IMR-90 (cell line): Measurements from ENCODE around the gene DESI1. TPM values are rescaled to one million over a fixed set of nuclear protein-coding genes. Genes with fewer than 3 reads are reported as not detected.
"Not testable (repeated sequence)": the region's sequence is repeated elsewhere in the genome, so short reads cannot be mapped to it uniquely, and the experiment has no call there.

Source experiments
- ATAC-seq: fragments of 200-7000 bp; cut with Tn5 transposase; 2 replicates; pipeline ENCODE4 v1.9.1; 2020; ENCODE audit warnings: low read depth, mild to moderate bottlenecking, moderate library complexity
- BruUV-seq: library from RNA; stranded (reverse); fragments of 400-500 nt; replicated peaks from 2 replicates; lab custom pipeline; 2021; lab: Mats Ljungman, UMichigan
- CTCF ChIA-PET: fragments of 300-600 bp; formaldehyde crosslinking; extraction: SDS; loops from one replicate; lab custom pipeline; 2021; ENCODE audit warnings: antibody characterized with exemption; lab: Yijun Ruan, JAX
- POLR2A ChIA-PET: fragments of 300-600 bp; sonication (Branson Sonifier 250); formaldehyde crosslinking; loops from one replicate; lab custom pipeline; 2022; ENCODE audit warnings: antibody characterized with exemption; ENCODE audit not compliant: unreplicated experiment; lab: Charles Lee
- DNase-seq: peaks from one replicate; pipeline ENCODE4 v3.0.0; 2013
- H2AFZ ChIP-seq: replicated peaks from 2 replicates; pipeline ENCODE3; 2013; ENCODE audit warnings: low read length, mild to moderate bottlenecking; ENCODE audit not compliant: poor library complexity
- H2AK5ac ChIP-seq: 2 replicates; pipeline ENCODE4 v1.6.1; 2013; ENCODE audit warnings: low read depth, low read length, inconsistent platforms
- H2AK9ac ChIP-seq: replicated peaks from 2 replicates; pipeline ENCODE3; 2013; ENCODE audit warnings: mild to moderate bottlenecking, low read depth, low read length, moderate library complexity; ENCODE audit not compliant: poor library complexity
- H2BK120ac ChIP-seq: 2 replicates; pipeline ENCODE4 v1.6.1; 2013; ENCODE audit warnings: low read depth, low read length, inconsistent platforms
- H2BK15ac ChIP-seq: 3 replicates; pipeline ENCODE4 v1.6.1; 2013; ENCODE audit warnings: low read depth, low read length, inconsistent platforms
- H2BK20ac ChIP-seq: 2 replicates; pipeline ENCODE4 v1.6.1; 2013; ENCODE audit warnings: low read depth, mild to moderate bottlenecking, inconsistent platforms, low read length, moderate library complexity
- H2BK5ac ChIP-seq: 2 replicates; pipeline ENCODE4 v1.6.1; 2013; ENCODE audit warnings: mild to moderate bottlenecking, low read depth, low read length, inconsistent platforms; ENCODE audit not compliant: poor library complexity, severe bottlenecking
- H3K14ac ChIP-seq: replicated peaks from 2 replicates; pipeline ENCODE4 v1.6.1; 2013; ENCODE audit warnings: low read depth, low read length, inconsistent platforms
- H3K18ac ChIP-seq: 2 replicates; pipeline ENCODE4 v1.6.1; 2013; ENCODE audit warnings: low read depth, low read length, control low read depth
- H3K23ac ChIP-seq: 2 replicates; pipeline ENCODE4 v1.6.1; 2013; ENCODE audit warnings: low read depth, low read length, inconsistent platforms
- H3K27ac ChIP-seq: 2 replicates; pipeline ENCODE4 v1.5.1; 2013; ENCODE audit warnings: mild to moderate bottlenecking, control low read depth, low read length; ENCODE audit not compliant: insufficient read depth
- H3K27me3 ChIP-seq: 2 replicates; pipeline ENCODE4 v1.6.1; 2013; ENCODE audit warnings: low read length; ENCODE audit not compliant: control insufficient read depth, insufficient read depth
- H3K36me3 ChIP-seq: 2 replicates; pipeline ENCODE4 v1.6.1; 2013; ENCODE audit warnings: low read length, mixed read lengths; ENCODE audit not compliant: control insufficient read depth, insufficient read depth
- H3K4ac ChIP-seq: 2 replicates; pipeline ENCODE4 v1.6.1; 2013; ENCODE audit warnings: low read depth, low read length, inconsistent platforms
- H3K4me1 ChIP-seq: 2 replicates; pipeline ENCODE4 v1.6.1; 2013; ENCODE audit warnings: low read length, mixed read lengths; ENCODE audit not compliant: control insufficient read depth, insufficient read depth
- H3K4me2 ChIP-seq: 2 replicates; pipeline ENCODE4 v1.6.1; 2013; ENCODE audit warnings: low read depth, mild to moderate bottlenecking, control low read depth, low read length, moderate library complexity
- H3K4me3 ChIP-seq: 2 replicates; pipeline ENCODE4 v1.5.1; 2013; ENCODE audit warnings: low read depth, mild to moderate bottlenecking, control low read depth, low read length, moderate library complexity; ENCODE audit not compliant: insufficient read depth
- H3K56ac ChIP-seq: 2 replicates; pipeline ENCODE4 v1.6.1; 2013; ENCODE audit warnings: low read length, inconsistent platforms; ENCODE audit not compliant: insufficient read depth; ENCODE audit errors: extremely low read depth
- H3K79me1 ChIP-seq, 2 experiments: 2 replicates each; pipeline ENCODE4 v1.6.1; 2013; ENCODE audit warnings: low read length in 2 of 2, inconsistent platforms in 1 of 2, low read depth in 1 of 2
- H3K9ac ChIP-seq: 2 replicates; pipeline ENCODE4 v1.6.1; 2013; ENCODE audit warnings: low read depth, low read length, control low read depth
- H3K9me1 ChIP-seq: 2 replicates; pipeline ENCODE4 v1.6.1; 2013; ENCODE audit warnings: low read length, inconsistent platforms; ENCODE audit not compliant: insufficient read depth
- H3K9me3 ChIP-seq: 2 replicates; pipeline ENCODE4 v1.6.1; 2013; ENCODE audit warnings: low read length; ENCODE audit not compliant: control insufficient read depth, insufficient read depth
- H4K20me1 ChIP-seq: 2 replicates; pipeline ENCODE4 v1.6.1; 2013; ENCODE audit warnings: low read length, inconsistent platforms; ENCODE audit not compliant: insufficient read depth
- H4K5ac ChIP-seq: 2 replicates; pipeline ENCODE4 v1.6.1; 2013; ENCODE audit warnings: mild to moderate bottlenecking, low read depth, low read length, control low read depth
- H4K8ac ChIP-seq, 2 experiments: 2 replicates each; pipeline ENCODE4 v1.6.1; 2013; ENCODE audit warnings: low read depth in 2 of 2, low read length in 2 of 2, control low read depth in 1 of 2, inconsistent platforms in 1 of 2
- H4K91ac ChIP-seq: 2 replicates; pipeline ENCODE4 v1.6.1; 2013; ENCODE audit warnings: low read depth, low read length, inconsistent platforms; ENCODE audit not compliant: insufficient read depth
- WGBS, 2 experiments: methylation state at CpG; one replicate each; pipeline versions ENCODE4 v1.1.5 to v1.1.7; 2013; ENCODE audit warnings: missing lambda C conversion rate in 2 of 2; ENCODE audit not compliant: insufficient read length in 1 of 2; ENCODE audit errors: extremely low coverage in 2 of 2; 5-methylcytosine and 5-hydroxymethylcytosine counted together
- dilution Hi-C: fragments of 300-500 bp; cut with HindIII; formaldehyde crosslinking; loops from one replicate; pipeline ENCODE4 v1.14.3; 2018; ENCODE audit warnings: low sequenced_read_pairs; ENCODE audit not compliant: unreplicated experiment
- in situ Hi-C: fragments of 300-500 bp; cut with MboI; formaldehyde crosslinking; loops from 3 replicates; pipeline ENCODE4 v1.14.3; 2019; ENCODE audit warnings: low sequenced_read_pairs, inconsistent platforms, mixed read lengths
- intact Hi-C: fragments of 100-400 bp; cut with micrococcal nuclease; formaldehyde crosslinking; loops from 2 replicates; pipeline ENCODE4 v1.10.0; 2022
- polyA plus RNA-seq, 3 experiments: library from polyadenylated mRNA; depleted of rRNA; stranded (reverse); fragments of >200 nt; gene quantifications; 2 replicates each; pipeline ENCODE4 v1.2.3, GENCODE V29; 2012; ENCODE audit warnings: low replicate concordance in 1 of 3
- total RNA-seq: library from RNA; depleted of rRNA; stranded (reverse); fragments of >200 nt; gene quantifications from 2 replicates; pipeline ENCODE4 v1.2.3, GENCODE V29; 2012

Gene DESI1
- total and polyA plus RNA-seq, 2 of the 4 experiments (the other 2 are of a cell fraction) = 14.5 to 24.9 TPM

DNA sequence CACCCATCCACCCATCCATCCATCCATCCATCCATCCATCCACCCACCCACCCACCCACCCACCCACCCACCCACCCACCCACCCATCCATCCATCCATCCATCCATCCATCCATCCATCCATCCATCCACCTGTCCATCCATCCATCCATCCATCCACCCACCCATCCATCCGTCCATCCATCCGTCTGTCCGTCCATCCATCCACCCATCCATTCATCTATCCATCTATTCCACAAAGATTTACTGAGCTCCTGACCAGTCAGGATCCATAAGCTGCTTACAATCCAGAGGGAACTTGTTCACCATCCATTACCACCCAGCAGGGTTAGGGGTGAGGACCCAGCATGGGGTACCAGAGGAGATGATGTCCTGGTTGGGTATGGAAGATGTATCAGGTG, 48.5 kb downstream of the DESI1 start:
- ATAC-seq, H3K14ac ChIP-seq, H2BK120ac ChIP-seq, H3K9me3 ChIP-seq, H3K23ac ChIP-seq, H3K4ac ChIP-seq, H3K56ac ChIP-seq, H4K20me1 ChIP-seq, CTCF ChIA-PET, H3K18ac ChIP-seq, H2BK5ac ChIP-seq, POLR2A ChIA-PET, H4K5ac ChIP-seq, H2AK9ac ChIP-seq, H2BK15ac ChIP-seq, H4K8ac ChIP-seq, H3K27ac ChIP-seq, H2AFZ ChIP-seq, in situ Hi-C loops, H3K9me1 ChIP-seq, H4K91ac ChIP-seq, H3K27me3 ChIP-seq, H3K4me3 ChIP-seq, BruUV-seq, H2AK5ac ChIP-seq, intact Hi-C loops, H2BK20ac ChIP-seq, H3K4me1 ChIP-seq, H3K4me2 ChIP-seq, H3K9ac ChIP-seq, DNase-seq, dilution Hi-C loops: not testable (repeated sequence)
- H3K36me3 ChIP-seq = peaks cover 48% of the 10 kb centered on the region; the same call in 1 of the 2 replicates
- WGBS, 2 experiments = 83% methylated on average over 3 of the region's 3 CpGs; no CpG with 5 or more reads in 1 of the 2 experiments
- H3K79me1 ChIP-seq = peaks cover 4 to 44% of the 10 kb centered on the region in 2 experiments
